Stimulated activated CD4-positive, alpha-beta T cell treated with anti-CD3 and anti-CD28 coated beads, Interleukin-1b, Interleukin-23, amount 100 ng/mL, for 4 hours (primary cell): ENCODE data around the gene SEL1L2.

Experiments
- DNase-seq, 2 donors: peaks; one replicate each; pipeline ENCODE4 v3.0.0-alpha.2; 2020; ENCODE audit warnings: low read depth in 2 of 2

SEL1L2 gene

DNA sequence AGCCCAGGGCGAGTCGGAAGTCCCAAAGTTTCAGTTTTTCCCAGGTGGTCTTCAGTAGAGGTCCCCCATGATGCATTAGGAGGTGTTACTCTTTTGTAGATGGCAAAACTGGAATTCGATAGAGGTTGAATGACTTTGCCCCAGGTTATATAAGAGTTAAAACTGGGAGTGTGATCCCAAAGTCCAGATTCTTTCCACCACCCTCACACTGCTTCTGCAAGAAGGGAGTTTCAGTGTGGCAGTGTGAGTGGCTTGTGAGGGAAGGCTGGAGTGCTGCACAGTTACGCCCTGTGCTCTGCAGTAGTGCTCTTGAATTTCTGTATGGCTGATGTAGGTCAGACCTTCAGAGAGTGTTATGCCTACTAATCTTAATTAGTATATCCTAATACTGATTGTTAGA lies 175.7 kb downstream of the SEL1L2 start:
- DNase-seq: no peak

DNA sequence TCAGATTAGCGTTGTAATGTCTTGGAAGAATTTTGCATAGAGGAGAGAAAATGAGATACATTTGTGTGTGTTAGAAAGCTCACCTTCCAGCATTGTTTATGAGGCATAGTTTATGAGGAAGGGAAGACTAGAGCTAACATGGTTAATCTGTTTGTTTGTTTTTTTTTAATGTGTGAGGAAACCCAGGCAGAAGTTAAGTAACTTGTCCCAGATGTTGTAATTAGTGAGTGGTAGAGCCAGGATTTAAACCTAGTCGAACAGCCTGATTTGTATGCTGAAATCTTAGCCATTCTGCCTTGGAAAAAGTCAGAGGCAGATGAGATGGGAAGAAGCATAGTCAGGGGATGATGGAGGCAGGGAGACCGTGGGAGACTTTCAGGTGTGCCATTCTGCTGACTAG lies 176.5 kb downstream of the SEL1L2 start:
- DNase-seq: no peak

- DNase-seq: no peak
These were observed 180.0 kb downstream of the SEL1L2 start for GRCh38 chr20:13810446-13810845.

- DNase-seq: no peak
These were observed 180.6 kb downstream of the SEL1L2 start for GRCh38 chr20:13809855-13810254.

GRCh38 chr20:13809373-13809772 lies 181.0 kb downstream of the SEL1L2 start:
- no peak for DNase-seq

- no peak for DNase-seq
These were observed 189.7 kb downstream of the SEL1L2 start for GRCh38 chr20:13800728-13801134.

DNA sequence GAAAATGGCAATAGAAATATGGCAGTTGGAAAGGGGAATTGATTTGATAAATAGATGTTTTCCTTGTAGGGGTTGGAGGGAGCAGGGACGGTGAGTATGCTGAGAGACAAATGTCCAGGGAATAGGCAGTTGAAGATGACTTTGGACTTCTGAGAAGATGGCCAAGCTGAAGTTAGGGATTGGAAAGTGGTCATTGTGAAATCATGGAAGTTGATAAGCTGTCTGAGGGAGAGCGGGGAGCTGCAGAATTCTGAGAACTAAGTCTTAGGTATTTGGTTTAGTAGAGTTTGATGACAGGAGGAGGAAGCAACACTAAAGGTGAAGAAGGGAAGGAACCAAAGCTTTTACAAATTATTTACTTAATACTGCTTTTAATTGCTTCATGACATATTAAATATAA lies 190.4 kb downstream of the SEL1L2 start:
- no peak for DNase-seq
